Stimulated activated CD8-positive, alpha-beta memory T cell treated with anti-CD3 and anti-CD28 coated beads, Interleukin-12 subunit alpha, Interleukin-12 subunit beta, amount 100 ng/mL, for 4 hours (primary cell): ENCODE measurements around the gene TRAPPC2L.

ENCODE experiments used
- DNase-seq: peaks from one replicate; pipeline ENCODE4 v3.0.0-alpha.2; 2020; ENCODE audit warnings: low read depth

TRAPPC2L gene

DNA sequence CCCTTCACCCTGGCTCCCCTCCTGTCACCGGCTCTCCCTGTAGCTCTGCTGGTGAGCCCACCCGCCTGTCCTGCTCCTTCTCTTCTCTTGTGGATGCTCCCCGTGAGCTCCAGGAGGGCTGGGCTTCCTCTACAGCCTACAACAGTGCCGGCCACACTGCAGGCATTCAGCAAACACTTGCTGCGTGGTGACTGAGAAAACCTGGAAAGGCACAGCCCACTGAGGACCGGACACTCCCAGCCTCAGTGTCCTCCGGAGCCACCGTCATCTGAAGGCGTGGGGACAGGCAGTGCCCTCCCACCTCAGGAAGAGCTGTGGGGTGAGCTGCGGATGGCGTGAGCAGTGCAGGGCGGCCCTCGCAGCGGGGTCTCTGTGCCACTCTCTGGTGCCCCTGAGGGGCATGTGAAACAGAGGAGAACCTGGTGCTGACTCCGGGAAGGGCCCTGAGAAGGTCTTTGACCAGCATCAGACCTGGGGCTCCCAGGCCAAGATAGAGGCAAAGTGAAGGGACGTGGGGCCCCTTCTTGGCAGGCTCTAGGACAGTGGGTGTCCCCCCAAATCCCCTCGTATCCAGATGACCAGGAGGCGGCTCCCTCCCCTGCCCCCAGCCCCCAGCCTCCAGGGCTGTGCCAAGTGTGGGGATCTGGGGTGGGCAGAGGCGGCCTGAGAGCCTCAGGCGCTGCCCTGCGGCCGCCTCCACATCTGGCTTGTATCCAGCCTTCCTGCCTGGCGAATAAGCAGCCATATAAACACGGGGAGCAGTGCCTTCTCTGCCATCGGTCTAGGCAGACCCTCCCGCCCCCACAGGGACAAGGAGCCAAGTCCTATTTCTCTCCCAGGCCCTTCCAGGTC lies 53.6 kb downstream of the TRAPPC2L start:
- no peak for DNase-seq

DNA sequence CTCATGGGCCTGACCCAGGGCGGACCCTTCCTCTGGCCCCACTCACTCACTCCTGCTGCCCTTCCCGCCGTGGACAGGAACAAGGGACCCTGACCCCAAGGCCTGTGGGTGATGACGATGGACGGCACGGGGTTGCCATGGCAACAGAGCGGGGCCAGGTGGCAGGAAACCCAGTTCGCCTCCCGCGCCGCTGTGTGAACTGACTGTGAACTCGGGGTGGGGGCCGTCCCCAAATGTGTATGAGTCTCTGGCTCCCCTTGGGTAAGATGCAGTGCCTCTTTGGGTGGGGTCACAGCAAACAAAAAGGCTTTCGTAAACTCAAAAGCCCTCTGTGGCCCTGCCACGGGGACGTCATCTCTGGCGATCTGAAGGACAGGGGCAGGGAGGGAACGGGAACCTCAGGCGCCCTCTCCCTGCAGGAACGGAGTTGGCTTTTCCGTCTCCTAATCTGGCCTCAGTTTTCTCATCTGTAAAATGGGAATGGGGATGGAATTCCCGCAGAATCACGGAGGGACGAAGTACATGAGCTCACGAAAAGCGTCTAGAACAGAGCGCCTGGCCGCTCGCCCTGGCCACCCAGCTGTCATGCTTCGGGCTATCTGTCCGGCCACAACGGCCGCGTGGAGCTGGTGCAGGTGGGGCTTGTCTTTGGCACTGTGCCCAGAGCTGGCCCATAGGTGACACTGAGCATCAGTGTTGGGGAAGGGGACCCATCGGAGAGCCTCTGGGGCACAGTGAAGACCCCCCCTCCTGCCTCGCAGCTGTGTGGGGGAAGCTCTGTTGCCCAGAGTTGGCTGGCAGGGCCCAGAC lies 54.4 kb downstream of the TRAPPC2L start:
- no peak for DNase-seq

DNA sequence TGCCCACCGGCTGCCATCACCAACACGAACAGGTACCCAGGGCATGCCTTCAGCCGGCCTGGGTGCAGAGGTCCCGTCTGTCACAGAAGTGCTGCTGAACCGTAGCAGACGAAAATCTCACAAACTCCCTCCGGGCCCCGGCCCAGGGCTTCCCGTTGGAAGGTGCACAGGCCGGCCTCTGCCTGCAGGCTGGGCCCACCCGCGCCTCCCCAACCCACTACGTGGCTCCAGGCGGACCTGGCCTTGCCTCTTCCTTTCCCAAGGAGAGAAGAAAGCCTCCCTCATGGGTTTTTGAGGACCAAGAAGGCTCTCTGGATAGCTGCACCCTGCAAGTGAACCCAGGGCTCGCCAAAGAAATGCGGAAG lies 55.0 kb downstream of the TRAPPC2L start:
- no peak for DNase-seq
